ENCODE measurements around the gene DDX47. TPM values are rescaled to one million over a fixed set of nuclear protein-coding genes. Genes with fewer than 3 reads are reported as not detected.

Gene DDX47
- total and polyA plus RNA-seq, 2 experiments from 2014 or later = 54.0 to 90.8 TPM

DNA sequence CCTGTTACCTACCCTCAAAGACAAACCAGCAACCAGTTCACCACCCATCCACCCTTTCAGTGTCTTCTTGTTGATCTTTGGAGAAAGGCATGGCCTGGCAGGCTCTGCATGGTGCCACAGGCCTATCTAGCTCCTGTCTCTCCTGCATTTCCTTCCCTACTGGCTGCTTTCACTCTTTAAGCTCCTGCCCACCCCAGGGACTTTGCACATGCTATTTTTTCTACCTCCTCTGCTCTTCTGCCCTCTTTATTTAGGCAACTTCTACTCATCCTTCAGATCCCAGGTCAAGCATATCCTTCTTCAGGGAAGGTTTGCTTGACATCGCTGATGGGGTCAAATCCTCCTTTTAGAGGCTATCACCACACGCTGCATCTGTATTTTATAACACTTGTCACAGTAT lies 51.1 kb downstream of the DDX47 start:
- TF ChIP-seq CREB1 (CRISPR knock-in tag; IDR thresholded peaks at IDR 0.05; ENCODE audit: low read depth) = no peak
- TF ChIP-seq ZNF331 (CRISPR knock-in tag; IDR thresholded peaks at IDR 0.05; ENCODE audit: low read depth) = no peak
- no peak for TF ChIP-seq JUNB (IDR thresholded peaks at IDR 0.05; ENCODE audit: unreplicated experiment)
- TF ChIP-seq, protein P1, sequence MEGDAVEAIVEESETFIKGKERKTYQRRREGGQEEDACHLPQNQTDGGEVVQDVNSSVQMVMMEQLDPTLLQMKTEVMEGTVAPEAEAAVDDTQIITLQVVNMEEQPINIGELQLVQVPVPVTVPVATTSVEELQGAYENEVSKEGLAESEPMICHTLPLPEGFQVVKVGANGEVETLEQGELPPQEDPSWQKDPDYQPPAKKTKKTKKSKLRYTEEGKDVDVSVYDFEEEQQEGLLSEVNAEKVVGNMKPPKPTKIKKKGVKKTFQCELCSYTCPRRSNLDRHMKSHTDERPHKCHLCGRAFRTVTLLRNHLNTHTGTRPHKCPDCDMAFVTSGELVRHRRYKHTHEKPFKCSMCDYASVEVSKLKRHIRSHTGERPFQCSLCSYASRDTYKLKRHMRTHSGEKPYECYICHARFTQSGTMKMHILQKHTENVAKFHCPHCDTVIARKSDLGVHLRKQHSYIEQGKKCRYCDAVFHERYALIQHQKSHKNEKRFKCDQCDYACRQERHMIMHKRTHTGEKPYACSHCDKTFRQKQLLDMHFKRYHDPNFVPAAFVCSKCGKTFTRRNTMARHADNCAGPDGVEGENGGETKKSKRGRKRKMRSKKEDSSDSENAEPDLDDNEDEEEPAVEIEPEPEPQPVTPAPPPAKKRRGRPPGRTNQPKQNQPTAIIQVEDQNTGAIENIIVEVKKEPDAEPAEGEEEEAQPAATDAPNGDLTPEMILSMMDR (conservative IDR thresholded peaks at IDR 0.05; ENCODE audit: low read depth in 2 of 2) = no peak
- TF ChIP-seq, protein P2, sequence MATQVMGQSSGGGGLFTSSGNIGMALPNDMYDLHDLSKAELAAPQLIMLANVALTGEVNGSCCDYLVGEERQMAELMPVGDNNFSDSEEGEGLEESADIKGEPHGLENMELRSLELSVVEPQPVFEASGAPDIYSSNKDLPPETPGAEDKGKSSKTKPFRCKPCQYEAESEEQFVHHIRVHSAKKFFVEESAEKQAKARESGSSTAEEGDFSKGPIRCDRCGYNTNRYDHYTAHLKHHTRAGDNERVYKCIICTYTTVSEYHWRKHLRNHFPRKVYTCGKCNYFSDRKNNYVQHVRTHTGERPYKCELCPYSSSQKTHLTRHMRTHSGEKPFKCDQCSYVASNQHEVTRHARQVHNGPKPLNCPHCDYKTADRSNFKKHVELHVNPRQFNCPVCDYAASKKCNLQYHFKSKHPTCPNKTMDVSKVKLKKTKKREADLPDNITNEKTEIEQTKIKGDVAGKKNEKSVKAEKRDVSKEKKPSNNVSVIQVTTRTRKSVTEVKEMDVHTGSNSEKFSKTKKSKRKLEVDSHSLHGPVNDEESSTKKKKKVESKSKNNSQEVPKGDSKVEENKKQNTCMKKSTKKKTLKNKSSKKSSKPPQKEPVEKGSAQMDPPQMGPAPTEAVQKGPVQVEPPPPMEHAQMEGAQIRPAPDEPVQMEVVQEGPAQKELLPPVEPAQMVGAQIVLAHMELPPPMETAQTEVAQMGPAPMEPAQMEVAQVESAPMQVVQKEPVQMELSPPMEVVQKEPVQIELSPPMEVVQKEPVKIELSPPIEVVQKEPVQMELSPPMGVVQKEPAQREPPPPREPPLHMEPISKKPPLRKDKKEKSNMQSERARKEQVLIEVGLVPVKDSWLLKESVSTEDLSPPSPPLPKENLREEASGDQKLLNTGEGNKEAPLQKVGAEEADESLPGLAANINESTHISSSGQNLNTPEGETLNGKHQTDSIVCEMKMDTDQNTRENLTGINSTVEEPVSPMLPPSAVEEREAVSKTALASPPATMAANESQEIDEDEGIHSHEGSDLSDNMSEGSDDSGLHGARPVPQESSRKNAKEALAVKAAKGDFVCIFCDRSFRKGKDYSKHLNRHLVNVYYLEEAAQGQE (IDR thresholded peaks at IDR 0.05; ENCODE audit: unreplicated experiment) = no peak
- TF ChIP-seq, protein P3, sequence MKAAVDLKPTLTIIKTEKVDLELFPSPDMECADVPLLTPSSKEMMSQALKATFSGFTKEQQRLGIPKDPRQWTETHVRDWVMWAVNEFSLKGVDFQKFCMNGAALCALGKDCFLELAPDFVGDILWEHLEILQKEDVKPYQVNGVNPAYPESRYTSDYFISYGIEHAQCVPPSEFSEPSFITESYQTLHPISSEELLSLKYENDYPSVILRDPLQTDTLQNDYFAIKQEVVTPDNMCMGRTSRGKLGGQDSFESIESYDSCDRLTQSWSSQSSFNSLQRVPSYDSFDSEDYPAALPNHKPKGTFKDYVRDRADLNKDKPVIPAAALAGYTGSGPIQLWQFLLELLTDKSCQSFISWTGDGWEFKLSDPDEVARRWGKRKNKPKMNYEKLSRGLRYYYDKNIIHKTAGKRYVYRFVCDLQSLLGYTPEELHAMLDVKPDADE (IDR thresholded peaks at IDR 0.05) = no peak
- TF ChIP-seq STAT1 (IDR thresholded peaks at IDR 0.05; ENCODE audit: unreplicated experiment) = no peak
- no peak for TF ChIP-seq POLR2AphosphoS5 (IDR thresholded peaks at IDR 0.05; ENCODE audit: low read depth)
- no peak for TF ChIP-seq ZNF114 (CRISPR knock-in tag; IDR thresholded peaks at IDR 0.05)
- TF ChIP-seq, protein P4, sequence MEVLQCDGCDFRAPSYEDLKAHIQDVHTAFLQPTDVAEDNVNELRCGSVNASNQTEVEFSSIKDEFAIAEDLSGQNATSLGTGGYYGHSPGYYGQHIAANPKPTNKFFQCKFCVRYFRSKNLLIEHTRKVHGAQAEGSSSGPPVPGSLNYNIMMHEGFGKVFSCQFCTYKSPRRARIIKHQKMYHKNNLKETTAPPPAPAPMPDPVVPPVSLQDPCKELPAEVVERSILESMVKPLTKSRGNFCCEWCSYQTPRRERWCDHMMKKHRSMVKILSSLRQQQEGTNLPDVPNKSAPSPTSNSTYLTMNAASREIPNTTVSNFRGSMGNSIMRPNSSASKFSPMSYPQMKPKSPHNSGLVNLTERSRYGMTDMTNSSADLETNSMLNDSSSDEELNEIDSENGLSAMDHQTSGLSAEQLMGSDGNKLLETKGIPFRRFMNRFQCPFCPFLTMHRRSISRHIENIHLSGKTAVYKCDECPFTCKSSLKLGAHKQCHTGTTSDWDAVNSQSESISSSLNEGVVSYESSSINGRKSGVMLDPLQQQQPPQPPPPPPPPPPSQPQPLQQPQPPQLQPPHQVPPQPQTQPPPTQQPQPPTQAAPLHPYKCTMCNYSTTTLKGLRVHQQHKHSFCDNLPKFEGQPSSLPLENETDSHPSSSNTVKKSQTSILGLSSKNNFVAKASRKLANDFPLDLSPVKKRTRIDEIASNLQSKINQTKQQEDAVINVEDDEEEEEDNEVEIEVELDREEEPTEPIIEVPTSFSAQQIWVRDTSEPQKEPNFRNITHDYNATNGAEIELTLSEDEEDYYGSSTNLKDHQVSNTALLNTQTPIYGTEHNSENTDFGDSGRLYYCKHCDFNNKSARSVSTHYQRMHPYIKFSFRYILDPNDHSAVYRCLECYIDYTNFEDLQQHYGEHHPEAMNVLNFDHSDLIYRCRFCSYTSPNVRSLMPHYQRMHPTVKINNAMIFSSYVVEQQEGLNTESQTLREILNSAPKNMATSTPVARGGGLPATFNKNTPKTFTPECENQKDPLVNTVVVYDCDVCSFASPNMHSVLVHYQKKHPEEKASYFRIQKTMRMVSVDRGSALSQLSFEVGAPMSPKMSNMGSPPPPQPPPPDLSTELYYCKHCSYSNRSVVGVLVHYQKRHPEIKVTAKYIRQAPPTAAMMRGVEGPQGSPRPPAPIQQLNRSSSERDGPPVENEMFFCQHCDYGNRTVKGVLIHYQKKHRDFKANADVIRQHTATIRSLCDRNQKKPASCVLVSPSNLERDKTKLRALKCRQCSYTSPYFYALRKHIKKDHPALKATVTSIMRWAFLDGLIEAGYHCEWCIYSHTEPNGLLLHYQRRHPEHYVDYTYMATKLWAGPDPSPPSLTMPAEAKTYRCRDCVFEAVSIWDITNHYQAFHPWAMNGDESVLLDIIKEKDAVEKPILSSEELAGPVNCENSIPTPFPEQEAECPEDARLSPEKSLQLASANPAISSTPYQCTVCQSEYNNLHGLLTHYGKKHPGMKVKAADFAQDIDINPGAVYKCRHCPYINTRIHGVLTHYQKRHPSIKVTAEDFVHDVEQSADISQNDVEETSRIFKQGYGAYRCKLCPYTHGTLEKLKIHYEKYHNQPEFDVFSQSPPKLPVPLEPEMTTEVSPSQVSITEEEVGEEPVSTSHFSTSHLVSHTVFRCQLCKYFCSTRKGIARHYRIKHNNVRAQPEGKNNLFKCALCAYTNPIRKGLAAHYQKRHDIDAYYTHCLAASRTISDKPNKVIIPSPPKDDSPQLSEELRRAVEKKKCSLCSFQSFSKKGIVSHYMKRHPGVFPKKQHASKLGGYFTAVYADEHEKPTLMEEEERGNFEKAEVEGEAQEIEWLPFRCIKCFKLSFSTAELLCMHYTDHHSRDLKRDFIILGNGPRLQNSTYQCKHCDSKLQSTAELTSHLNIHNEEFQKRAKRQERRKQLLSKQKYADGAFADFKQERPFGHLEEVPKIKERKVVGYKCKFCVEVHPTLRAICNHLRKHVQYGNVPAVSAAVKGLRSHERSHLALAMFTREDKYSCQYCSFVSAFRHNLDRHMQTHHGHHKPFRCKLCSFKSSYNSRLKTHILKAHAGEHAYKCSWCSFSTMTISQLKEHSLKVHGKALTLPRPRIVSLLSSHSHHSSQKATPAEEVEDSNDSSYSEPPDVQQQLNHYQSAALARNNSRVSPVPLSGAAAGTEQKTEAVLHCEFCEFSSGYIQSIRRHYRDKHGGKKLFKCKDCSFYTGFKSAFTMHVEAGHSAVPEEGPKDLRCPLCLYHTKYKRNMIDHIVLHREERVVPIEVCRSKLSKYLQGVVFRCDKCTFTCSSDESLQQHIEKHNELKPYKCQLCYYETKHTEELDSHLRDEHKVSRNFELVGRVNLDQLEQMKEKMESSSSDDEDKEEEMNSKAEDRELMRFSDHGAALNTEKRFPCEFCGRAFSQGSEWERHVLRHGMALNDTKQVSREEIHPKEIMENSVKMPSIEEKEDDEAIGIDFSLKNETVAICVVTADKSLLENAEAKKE (CRISPR knock-in tag; IDR thresholded peaks at IDR 0.05) = no peak
- no peak for TF ChIP-seq EZH2phosphoT487 (IDR thresholded peaks at IDR 0.05; ENCODE audit: unreplicated experiment)
- no peak for TF ChIP-seq EZH2 (IDR thresholded peaks at IDR 0.05; ENCODE audit: low read depth, unreplicated experiment)
- no peak for TF ChIP-seq NANOG (IDR thresholded peaks at IDR 0.05; ENCODE audit: borderline replicate concordance)
- Histone ChIP-seq H3K4me2 (no peak overlapping the region), H4K20me1 (replicated peaks; ENCODE audit: insufficient read depth) (no peaks in the 10 kb centered on the region), H3K79me2 (replicated peaks; ENCODE audit: insufficient read depth) (no peaks in the 10 kb centered on the region), H3K4me3 (no peak overlapping the region), H3K36me3 (ENCODE audit: insufficient read depth) (no peaks in the 10 kb centered on the region), H3F3A (replicated peaks; ENCODE audit: low read depth) (no peaks in the 10 kb centered on the region; the same call in 1 of the 2 replicates), H2AFZ (no peak overlapping the region), H3K27ac (ENCODE audit: low read depth) (no peak overlapping the region), H3K4me1 (ENCODE audit: insufficient read depth) (peaks cover 4% of the 10 kb centered on the region; the same call in 1 of the 2 replicates), H3K27me3 (ENCODE audit: insufficient read depth) (no peaks in the 10 kb centered on the region), H3K9me2 (ENCODE audit: insufficient read depth) (no peaks in the 10 kb centered on the region)
- no peak for ATAC-seq
- no peak for DNase-seq (ENCODE audit: low spot score)
- peaks cover 15% of the 10 kb centered on the region for H3K4me1 Mint-ChIP-seq
- peaks cover 12% of the 10 kb centered on the region for H3K36me3 Mint-ChIP-seq (ENCODE audit: low read depth)
- H3K4me3 Mint-ChIP-seq = no peak overlapping the region
- H3K27ac Mint-ChIP-seq = no peak overlapping the region
- H3K9me3 Mint-ChIP-seq = peaks cover 5% of the 10 kb centered on the region; the same call in 2 of the 3 replicates
- H3K27me3 Mint-ChIP-seq (ENCODE audit: insufficient read depth, low read depth, poor library complexity) = peaks cover 3% of the 10 kb centered on the region

Data from GM23338 (cell line).